Stimulated activated CD8-positive, alpha-beta memory T cell treated with anti-CD3 and anti-CD28 coated beads, Interleukin-15, amount 100 ng/mL, for 4 hours (primary cell): ENCODE measurements around the gene MBP.

Experiments
- DNase-seq, 2 donors: peaks; one replicate each; pipeline ENCODE4 v3.0.0-alpha.2; 2020; ENCODE audit warnings: low read depth in 2 of 2

The MBP gene

GRCh38 chr18:76988031-76988826, 144.4 kb downstream of the MBP start:
- DNase-seq: no peak

GRCh38 chr18:76986406-76986805, 146.2 kb downstream of the MBP start:
- no peak for DNase-seq

DNA sequence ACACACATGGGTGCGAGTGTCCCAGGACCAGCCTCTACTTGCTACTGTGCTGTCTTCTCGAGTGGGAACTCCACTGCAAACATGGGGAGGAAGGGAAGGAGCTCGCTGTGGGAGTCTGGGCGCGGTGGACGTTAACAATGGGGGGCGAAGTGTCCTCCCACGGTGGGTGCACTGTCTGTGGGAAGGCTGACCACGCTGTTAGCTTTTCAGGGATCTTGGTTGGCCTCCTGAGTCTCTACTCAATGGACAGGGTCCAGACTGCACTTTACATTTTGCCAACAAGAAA, 146.7 kb downstream of the MBP start:
- DNase-seq: no peak

- DNase-seq: no peak
Observed at GRCh38 chr18:76985156-76985950, 147.2 kb downstream of the MBP start.

- DNase-seq: no peak
Observed at GRCh38 chr18:76984193-76985155, 148.1 kb downstream of the MBP start.

DNA sequence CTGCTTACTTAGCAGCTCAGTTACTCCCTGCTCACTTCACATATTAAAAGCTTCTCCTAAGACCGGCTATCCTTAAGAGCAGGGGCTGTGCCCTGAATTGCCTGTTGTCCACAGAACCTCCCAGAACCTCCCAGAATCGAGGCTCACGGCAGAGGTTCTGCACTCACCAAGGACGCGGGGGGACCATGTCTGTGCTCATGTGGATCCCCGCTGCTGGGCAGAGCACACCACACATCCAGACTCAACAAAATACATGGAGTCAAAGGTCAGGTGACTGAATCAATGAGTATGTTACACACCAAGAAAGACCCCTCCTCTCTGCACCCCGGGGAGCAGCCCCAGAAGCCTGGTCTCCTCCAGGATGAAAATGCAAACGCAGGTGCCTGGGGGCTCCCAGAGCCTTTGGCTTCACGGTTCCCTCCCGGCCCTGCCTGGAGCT, 149.0 kb downstream of the MBP start:
- DNase-seq: no peak

DNA sequence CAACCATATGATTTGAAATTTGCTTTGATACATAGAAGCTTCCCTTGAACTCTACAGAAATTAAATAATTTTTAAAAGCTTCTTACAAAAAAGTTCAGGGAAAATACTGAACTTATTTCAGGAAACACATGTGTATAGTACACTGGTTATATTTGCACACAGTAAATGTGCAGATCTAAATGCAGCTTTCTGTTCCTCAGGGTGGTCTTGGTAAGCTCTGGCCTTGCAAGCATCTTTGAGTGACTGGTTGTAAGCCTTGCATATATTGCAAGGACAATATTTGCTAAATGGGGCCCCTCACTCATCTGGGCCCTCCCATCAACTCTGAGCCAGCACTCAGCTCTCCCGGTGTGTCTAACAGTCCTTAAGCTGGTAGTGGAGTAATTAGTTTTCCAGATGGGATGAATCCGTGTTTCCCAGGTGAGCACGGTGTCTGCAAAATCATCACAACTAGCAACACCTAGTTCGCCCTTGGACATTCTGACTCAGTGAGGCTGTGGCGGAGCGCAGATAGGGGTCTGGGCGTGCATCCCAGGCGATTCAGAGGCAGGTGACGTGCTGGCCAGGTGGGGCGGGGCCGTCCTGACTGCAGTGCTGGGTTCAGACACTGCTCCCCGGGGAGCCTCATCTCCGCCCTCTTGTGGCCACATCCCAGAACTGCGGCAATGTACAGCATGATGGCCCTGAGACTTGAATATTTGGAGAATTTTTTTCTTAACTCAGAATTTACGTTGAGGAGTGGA, 149.6 kb downstream of the MBP start:
- DNase-seq: peak; percentile 54 to 71

- DNase-seq: no peak
Observed at GRCh38 chr18:76982038-76982437, 150.5 kb downstream of the MBP start.

DNA sequence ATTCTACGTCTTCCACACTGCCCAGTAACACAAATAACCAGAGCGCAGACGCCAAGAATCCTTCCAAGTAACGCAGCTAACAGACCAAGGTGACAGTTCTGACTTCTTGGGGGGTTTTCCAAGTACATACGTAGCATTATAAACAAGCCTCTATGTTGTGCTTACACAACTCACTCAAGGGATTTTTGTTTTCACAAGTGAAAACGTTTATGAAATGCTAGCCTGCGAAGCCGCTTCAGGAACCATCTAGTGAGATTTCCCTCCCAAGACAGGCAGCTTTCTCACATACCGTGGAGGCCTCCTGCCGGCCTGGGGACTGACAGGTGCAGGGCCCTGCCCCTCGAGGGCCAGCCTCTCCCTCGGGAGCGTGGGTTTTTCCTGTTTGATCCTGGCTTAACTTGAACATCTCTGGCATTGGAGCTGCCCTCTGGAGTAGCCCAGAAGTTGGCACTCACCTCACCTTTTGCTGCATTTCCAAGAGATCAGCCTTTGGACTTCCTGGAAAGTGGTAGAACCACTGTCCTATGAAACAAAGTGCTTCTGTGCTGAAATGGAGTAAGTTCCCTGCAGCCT, 151.1 kb downstream of the MBP start:
- no peak for DNase-seq

DNA sequence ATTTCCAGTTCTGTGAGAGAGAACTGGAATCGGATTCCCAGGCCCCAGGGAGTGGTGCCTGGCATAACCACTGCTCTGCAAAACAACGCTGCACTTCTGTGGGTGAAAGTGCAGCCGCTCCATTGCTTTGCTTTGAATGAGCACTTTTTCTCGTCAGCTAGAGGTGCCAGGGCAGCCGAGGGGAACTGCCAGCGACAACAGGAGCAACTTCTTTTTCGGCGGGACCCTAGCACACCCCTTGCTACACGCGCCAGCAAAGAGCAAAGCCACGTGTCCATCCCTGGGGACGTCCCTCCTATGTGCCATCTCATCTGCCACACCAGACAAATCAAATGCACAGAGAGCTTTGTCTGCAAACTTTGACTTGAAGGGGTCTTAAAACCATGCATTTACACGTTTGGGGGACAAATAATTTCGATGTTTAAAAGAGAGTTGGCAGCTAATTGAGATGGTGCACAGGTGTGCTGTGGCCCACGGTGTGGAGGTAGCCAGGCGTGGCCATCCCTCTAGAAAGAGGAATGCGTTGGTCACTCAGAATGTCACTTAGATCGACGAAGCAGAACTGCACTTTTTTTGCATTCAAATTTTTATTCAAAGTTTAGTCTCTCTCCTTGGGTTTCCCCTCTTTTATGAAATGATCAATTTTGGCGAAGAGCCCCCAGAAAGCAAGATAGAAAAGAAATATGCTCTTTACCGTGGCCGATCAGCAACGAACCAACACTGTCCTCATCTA, 151.8 kb downstream of the MBP start:
- DNase-seq: no peak

DNA sequence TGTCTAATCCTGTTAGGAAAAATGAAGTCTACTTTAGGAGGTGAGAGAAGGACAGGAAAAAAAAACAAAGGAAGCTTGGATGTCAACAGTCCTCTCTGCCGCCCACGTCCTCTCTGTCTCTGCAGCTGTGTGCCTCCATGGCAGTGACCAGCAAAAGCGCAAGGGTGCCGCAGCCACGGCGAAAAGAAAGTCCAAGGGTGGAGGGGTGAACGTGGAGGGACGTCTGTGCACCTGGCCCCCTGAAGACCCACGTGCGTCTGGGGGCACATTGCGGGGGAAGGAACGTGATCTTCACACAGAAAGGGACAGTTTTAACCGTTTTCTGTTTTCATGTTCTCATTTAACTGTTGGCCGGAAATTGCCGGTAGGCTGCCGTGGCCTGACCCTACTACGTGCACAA, 152.7 kb downstream of the MBP start:
- DNase-seq: no peak

GRCh38 chr18:76979111-76979751, 153.4 kb downstream of the MBP start:
- no peak for DNase-seq

DNA sequence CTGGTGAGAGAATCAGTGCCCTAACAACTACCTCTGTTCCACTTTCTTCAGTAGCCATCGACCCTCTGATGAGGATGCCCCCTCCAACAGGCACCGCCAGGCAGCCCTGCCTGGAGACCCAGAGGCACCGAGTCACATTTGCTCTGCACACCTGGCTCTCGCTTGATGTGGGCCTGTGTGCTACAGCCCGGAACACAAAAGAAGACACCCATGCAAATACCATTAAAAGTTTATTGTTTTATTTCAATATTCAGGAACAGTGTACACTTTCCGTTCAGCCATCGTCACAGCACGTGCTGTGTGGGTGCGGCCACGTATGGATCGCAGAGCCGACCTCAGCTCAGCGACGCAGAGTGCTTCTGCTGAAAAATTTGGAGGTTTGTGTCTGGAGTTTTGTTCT, 154.0 kb downstream of the MBP start:
- DNase-seq: no peak

DNA sequence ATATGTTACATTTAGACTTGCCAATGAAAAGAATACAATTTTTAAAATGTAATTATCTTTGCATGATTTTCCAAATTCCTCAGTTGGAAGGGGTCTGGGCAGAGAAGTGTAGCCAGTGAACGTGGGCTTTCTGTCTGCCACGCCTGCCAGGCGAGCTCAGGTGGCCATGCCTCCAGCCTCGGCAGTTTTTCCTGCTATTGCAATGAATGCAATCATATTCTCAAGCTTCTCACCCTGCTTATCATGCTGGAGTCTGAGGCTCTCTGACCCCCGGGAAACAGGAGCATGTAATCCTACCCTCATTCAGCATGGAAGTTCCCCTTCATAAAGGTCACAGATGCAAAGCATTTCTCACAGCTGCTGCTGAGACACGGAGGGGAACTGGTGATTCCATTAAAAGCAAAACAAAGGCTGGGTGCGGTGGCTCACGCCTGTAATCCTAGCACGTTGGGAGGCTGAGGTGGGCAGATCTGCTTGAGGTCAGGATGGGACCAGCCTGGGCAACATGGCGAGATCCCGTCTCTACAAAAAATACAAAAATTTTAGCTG, 154.8 kb downstream of the MBP start:
- DNase-seq: no peak

DNA sequence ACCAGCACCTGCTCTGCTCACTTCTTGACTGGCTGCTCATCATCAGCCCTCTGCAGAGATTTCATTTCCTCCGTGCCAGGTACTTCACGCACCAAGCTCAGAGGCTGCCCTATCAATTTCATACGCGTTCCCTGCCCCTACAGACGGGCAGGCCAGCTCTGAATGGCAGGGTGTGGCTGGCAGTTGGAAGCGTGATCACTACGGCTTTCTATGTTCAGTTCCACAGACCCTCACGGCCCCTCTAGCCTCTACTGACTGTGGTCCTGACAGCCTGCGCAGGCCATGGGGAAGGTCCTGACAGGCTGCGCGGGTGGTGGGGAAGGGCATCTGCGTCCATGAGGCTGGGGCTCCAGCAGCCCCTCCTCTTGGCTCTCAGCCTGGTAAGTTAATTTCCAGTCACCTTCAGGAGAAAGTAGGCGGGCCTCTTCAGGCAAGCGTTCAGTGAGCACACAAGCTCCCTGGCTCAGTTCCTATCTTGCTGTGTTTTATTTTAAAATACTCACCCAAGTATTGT, 155.4 kb downstream of the MBP start:
- DNase-seq: no peak

DNA sequence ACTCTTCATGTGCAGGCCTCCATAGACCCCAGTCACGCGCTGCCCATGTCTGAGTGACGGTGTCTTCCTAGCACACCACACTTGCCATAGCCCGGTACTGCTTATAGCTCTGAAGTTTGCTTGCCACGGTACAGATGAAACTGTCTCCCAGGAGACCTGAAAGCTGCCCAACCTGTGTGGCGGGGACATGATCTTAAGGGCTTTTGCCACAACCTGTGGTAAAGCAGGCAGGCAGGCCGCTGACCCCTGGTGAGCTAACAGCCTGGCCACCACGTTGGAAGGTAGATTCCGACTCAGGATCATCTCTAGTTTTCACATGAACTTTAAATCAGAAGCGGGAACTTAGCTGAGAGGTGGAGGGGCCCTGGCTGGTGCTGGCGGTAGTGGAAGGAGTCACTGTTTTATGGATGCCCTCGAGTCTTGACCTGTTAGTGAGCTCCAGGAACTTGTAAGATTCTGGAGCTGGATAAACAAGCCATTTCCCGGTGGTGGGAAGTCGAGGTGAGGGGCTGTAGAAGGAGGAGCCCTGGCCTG, 156.9 kb downstream of the MBP start:
- DNase-seq: no peak

DNA sequence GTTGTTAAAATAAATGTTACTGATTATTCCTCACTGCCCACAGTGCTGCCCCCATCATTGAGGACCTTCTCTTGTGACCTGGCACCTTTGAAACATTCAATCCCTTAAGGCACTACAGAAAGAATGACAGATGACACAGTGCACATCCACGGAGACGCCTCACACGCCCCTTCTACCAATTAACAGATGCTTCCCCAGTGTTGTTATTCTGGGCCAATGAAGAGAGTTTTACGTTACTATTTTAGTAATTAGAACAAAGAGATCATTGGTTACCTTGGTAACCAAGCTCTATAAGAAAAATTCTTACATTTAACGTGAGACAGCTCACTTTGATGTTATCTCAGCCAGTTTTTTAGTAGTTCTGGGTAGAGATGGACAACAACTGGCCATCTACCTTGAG, 158.2 kb downstream of the MBP start:
- DNase-seq: no peak

DNA sequence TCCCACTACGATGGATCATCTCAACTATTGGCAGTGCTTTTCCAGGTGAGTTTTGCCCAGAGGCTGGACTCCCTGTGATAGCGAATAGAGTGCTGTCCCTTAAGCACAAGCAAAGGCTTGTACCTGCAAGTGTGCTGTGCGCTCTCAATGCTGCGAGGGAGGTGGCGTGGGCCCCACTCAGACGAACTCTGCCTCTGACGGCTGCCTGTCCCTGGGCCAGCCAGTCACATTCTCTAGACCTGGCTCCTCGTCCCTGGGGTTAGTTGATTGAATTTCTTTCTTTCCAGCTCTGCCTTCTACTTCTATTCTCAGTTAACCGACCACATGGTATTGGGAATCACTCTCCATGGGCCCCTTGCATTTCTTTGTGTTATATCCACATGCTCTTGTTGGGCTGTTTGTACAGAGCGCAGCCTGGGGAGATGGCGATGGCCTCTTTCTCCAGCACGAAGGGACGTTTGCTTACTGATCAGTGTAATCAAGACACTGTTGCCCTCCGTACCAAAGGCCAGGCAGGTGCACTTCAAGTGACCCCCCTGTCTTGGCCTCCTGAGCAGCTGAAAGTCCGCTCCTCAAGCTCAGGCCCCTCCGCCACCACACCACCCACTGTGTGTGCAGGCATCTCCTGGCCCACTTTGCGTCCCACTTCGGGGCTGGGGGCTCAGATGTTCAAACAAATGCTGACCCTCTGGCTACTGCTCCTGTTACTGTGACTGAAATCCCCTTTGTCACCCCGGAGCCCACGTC, 158.9 kb downstream of the MBP start:
- no peak for DNase-seq
